M059J (cell line): Measurements from ENCODE around the gene TNFRSF21. TPM values are rescaled to one million over a fixed set of nuclear protein-coding genes. Genes with fewer than 3 reads are reported as not detected.

Experiments used
- total RNA-seq: library from RNA; depleted of rRNA; stranded (reverse); fragments of >200 nt; shearing (Covaris generic); gene quantifications from 2 replicates; pipeline ENCODE4 v1.2.3, GENCODE V29; 2014; rRNA removed

The TNFRSF21 gene
- total RNA-seq, 1 experiment from 2014 or later = 41.3 TPM

Other genes with a start within 250 kb of the TNFRSF21 start
- 28.8 and 33.4 TPM in 2 replicates for gene CD2AP, start 167.9 kb upstream of the TNFRSF21 start, total RNA-seq